Measurements from ENCODE around the gene SLC39A10. TPM values are rescaled to one million over a fixed set of nuclear protein-coding genes. Genes with fewer than 3 reads are reported as not detected.

Gene SLC39A10
- total and polyA plus RNA-seq, 9 of the 15 experiments (the other 6 are each of a cell fraction or from before 2014, with no cell fraction given) = 12.5 to 40.1 (median 23.1) TPM

DNA sequence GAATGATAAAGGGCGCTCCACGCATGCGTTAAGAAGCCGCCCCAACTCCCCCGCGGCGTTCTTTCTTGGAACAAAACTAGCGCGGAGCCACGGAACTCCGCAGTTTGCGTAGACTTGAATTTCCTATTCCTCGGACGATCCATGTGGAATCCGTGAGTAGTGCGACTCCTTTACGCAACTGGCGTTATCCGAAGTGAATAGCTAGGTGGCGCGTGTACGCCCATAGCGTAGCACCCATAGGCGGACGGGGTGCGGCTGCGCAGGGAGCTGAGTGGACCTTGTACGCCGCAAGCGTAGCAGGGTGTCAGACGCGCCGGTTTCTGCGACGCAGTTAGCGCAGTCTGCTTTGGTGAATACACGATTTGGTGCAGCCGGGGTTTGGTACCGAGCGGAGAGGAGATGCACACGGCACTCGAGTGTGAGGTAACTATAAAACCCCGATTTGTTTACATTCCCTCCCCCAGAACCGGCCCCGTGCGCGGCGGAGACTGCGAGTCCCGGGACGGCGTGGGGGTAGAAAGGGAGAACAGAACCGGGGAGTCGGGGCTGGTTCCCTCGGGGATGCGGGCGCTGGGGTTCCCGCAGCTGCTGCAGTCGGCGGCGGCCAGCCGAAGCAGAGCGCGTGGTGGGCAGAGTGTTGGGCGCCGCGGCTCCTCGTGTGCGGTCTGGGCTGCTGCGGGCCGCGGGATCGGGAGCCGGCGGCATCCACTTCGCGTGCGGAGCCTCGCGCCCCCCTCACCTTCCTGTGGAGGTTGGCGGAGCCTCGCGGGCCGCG lies at the start of gene SLC39A10 (continued):
- TF ChIP-seq, protein P1, sequence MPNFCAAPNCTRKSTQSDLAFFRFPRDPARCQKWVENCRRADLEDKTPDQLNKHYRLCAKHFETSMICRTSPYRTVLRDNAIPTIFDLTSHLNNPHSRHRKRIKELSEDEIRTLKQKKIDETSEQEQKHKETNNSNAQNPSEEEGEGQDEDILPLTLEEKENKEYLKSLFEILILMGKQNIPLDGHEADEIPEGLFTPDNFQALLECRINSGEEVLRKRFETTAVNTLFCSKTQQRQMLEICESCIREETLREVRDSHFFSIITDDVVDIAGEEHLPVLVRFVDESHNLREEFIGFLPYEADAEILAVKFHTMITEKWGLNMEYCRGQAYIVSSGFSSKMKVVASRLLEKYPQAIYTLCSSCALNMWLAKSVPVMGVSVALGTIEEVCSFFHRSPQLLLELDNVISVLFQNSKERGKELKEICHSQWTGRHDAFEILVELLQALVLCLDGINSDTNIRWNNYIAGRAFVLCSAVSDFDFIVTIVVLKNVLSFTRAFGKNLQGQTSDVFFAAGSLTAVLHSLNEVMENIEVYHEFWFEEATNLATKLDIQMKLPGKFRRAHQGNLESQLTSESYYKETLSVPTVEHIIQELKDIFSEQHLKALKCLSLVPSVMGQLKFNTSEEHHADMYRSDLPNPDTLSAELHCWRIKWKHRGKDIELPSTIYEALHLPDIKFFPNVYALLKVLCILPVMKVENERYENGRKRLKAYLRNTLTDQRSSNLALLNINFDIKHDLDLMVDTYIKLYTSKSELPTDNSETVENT (CRISPR knock-in tag; IDR thresholded peaks at IDR 0.05) = 0 out of 2 replicates have a peak, but pooled peaks have one; percentile 40
- TF ChIP-seq HNRNPLL (IDR thresholded peaks at IDR 0.05; ENCODE audit: low read depth, low read length, poor library complexity, severe bottlenecking) (peak; percentile 100), MYBL2 (IDR thresholded peaks at IDR 0.05; ENCODE audit: low read depth) (peak; percentile 75), MYBL2 (CRISPR knock-in tag; IDR thresholded peaks at IDR 0.05; ENCODE audit: borderline replicate concordance) (no peak), MEIS2 (IDR thresholded peaks at IDR 0.05; ENCODE audit: partially characterized antibody) (peak; percentile 73), GTF2F1 (IDR thresholded peaks at IDR 0.05; ENCODE audit: low read depth, low read length) (peak; percentile 91), HCFC1 (IDR thresholded peaks at IDR 0.05; ENCODE audit: low read depth, low read length) (no peak), SAFB (IDR thresholded peaks at IDR 0.05; ENCODE audit: borderline replicate concordance, low read depth, low read length) (peak; percentile 22; the same call in 1 of the 2 replicates), CAMTA2 (CRISPR knock-in tag; conservative IDR thresholded peaks at IDR 0.05) (no peak), MAFK (IDR thresholded peaks at IDR 0.05; ENCODE audit: low read length) (no peak), MAFG (tag; conservative IDR thresholded peaks at IDR 0.05) (no peak), ZBED1 (IDR thresholded peaks at IDR 0.05) (0 out of 2 replicates have a peak, but pooled peaks have one; percentile 45), TRIM24 (IDR thresholded peaks at IDR 0.05) (no peak), ARHGAP35 (IDR thresholded peaks at IDR 0.05; ENCODE audit: partially characterized antibody) (peak; percentile 96), MBD2 (IDR thresholded peaks at IDR 0.05; ENCODE audit: borderline replicate concordance, low read depth) (peak; percentile 42; the same call in 1 of the 2 replicates), KDM2B (CRISPR knock-in tag; IDR thresholded peaks at IDR 0.05) (peak; percentile 57; the same call in 1 of the 2 replicates), SUPT5H (IDR thresholded peaks at IDR 0.05) (peak; percentile 84)
- TF ChIP-seq, protein P2, sequence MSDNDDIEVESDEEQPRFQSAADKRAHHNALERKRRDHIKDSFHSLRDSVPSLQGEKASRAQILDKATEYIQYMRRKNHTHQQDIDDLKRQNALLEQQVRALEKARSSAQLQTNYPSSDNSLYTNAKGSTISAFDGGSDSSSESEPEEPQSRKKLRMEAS (CRISPR knock-in tag; IDR thresholded peaks at IDR 0.05) = peak; percentile 8
- TF ChIP-seq, protein P3, sequence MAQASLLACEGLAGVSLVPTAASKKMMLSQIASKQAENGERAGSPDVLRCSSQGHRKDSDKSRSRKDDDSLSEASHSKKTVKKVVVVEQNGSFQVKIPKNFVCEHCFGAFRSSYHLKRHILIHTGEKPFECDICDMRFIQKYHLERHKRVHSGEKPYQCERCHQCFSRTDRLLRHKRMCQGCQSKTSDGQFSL (CRISPR knock-in tag; IDR thresholded peaks at IDR 0.05) = peak; percentile 37; the same call in 1 of the 2 replicates
- TF ChIP-seq, protein P3 (tag; IDR thresholded peaks at IDR 0.05) = no peak; a peak in 1 of 4 replicates
- TF ChIP-seq, protein P4, sequence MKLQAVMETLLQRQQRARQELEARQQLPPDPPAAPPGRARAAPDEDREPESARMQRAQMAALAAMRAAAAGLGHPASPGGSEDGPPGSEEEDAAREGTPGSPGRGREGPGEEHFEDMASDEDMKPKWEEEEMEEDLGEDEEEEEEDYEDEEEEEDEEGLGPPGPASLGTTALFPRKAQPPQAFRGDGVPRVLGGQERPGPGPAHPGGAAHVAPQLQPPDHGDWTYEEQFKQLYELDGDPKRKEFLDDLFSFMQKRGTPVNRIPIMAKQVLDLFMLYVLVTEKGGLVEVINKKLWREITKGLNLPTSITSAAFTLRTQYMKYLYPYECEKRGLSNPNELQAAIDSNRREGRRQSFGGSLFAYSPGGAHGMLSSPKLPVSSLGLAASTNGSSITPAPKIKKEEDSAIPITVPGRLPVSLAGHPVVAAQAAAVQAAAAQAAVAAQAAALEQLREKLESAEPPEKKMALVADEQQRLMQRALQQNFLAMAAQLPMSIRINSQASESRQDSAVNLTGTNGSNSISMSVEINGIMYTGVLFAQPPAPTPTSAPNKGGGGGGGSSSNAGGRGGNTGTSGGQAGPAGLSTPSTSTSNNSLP (IDR thresholded peaks at IDR 0.05; ENCODE audit: borderline replicate concordance, low read depth, low read length) = no peak
- TF ChIP-seq, protein P5, sequence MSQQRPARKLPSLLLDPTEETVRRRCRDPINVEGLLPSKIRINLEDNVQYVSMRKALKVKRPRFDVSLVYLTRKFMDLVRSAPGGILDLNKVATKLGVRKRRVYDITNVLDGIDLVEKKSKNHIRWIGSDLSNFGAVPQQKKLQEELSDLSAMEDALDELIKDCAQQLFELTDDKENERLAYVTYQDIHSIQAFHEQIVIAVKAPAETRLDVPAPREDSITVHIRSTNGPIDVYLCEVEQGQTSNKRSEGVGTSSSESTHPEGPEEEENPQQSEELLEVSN (IDR thresholded peaks at IDR 0.05; ENCODE audit: borderline replicate concordance in 1 of 2, extremely low read depth in 1 of 2, insufficient read depth in 1 of 2, insufficient read length in 1 of 2, low read depth in 1 of 2, low read length in 1 of 2, poor library complexity in 1 of 2, severe bottlenecking in 1 of 2) = peak in 1 of 2 experiments; percentile 67

Data from K562 (cell line).